HCT116 (cell line): ENCODE results near the gene IL17C. TPM values are rescaled to one million over a fixed set of nuclear protein-coding genes. Genes with fewer than 3 reads are reported as not detected.

Experiments
- ATAC-seq: fragments of 200-7000 bp; cut with Tn5 transposase; 2 replicates; pipeline ENCODE4 v1.9.1; 2020; ENCODE audit warnings: mild to moderate bottlenecking, moderate library complexity
- BruUV-seq: library from RNA; stranded (reverse); fragments of 400-500 nt; replicated peaks from 2 replicates; lab custom pipeline; 2021; lab: Mats Ljungman, UMichigan
- CTCF ChIA-PET: fragments of 300-600 bp; sonication (Branson Sonifier 250); formaldehyde crosslinking; loops from one replicate; lab custom pipeline; 2021; ENCODE audit warnings: antibody characterized with exemption; lab: Charles Lee
- POLR2A ChIA-PET: fragments of 300-600, 350-600 bp; sonication (Branson Sonifier 250); formaldehyde crosslinking; loops from one replicate; lab custom pipeline; 2021; ENCODE audit warnings: antibody characterized with exemption; lab: Charles Lee
- RAD21 ChIA-PET, 2 experiments: fragments of 300-600 bp; sonication (Branson Sonifier 250); formaldehyde crosslinking; loops; one replicate each; lab custom pipeline; 2023; ENCODE audit warnings: low total read pairs in 2 of 2; ENCODE audit not compliant: uncharacterized antibody in 2 of 2, unreplicated experiment in 2 of 2, low non-redundant PET in 1 of 2; lab: Charles Lee
- DNase-seq: peaks from one replicate; pipeline ENCODE4 v3.0.0-alpha.2; 2010; ENCODE audit warnings: low read depth, low spot score
- H2AFZ ChIP-seq: fragments of 200-600 bp; shearing (Covaris generic), sonication (generic); 2 replicates; pipeline ENCODE4 v1.6.1; 2017; ENCODE audit warnings: low read depth, mixed run types, mixed read lengths, antibody characterized with exemption, low read length; ENCODE audit not compliant: poor library complexity, severe bottlenecking
- H3K27ac ChIP-seq: 2 replicates; pipeline ENCODE4 v1.5.1; 2012; ENCODE audit warnings: low read depth, low read length
- H3K27me3 ChIP-seq: fragments of 200-600 bp; sonication (generic); 2 replicates; pipeline ENCODE4 v1.6.1; 2016; ENCODE audit warnings: mixed run types, low read length, mixed read lengths; ENCODE audit not compliant: insufficient read depth
- H3K36me3 ChIP-seq, 2 experiments: fragments of 200-500 bp in 1 of 2; fragments of 200-600 bp in 1 of 2; sonication (Bioruptor generic) in 1 of 2; sonication (generic) in 1 of 2; 2 replicates each; pipeline versions ENCODE4 v1.5.1 to v1.6.1; 2014 to 2016; ENCODE audit warnings: low read length in 2 of 2, inconsistent platforms in 1 of 2, mixed read lengths in 1 of 2, mixed run types in 1 of 2; ENCODE audit not compliant: insufficient read depth in 2 of 2, control insufficient read depth in 1 of 2
- H3K4me1 ChIP-seq, 2 experiments: fragments of 200-600 bp in 1 of 2; sonication (generic) in 1 of 2; 2 replicates each; pipeline versions ENCODE4 v1.5.1 to v1.6.1; 2012 to 2017; ENCODE audit warnings: low read length in 2 of 2, inconsistent platforms in 1 of 2, mild to moderate bottlenecking in 1 of 2, mixed read lengths in 1 of 2, mixed run types in 1 of 2, moderate library complexity in 1 of 2; ENCODE audit not compliant: insufficient read depth in 2 of 2, control insufficient read depth in 1 of 2
- H3K4me2 ChIP-seq: fragments of 200-600 bp; sonication (generic); 2 replicates; pipeline ENCODE4 v1.6.1; 2017; ENCODE audit warnings: mixed run types, low read length, mixed read lengths
- H3K4me3 ChIP-seq, 2 experiments: fragments of 200-600 bp in 1 of 2; sonication (generic) in 1 of 2; replicated peaks in 1 of 2; 2 replicates each; pipeline ENCODE4 v1.5.1; 2011 to 2016; ENCODE audit warnings: low read length in 2 of 2, control low read depth in 1 of 2, low read depth in 1 of 2, mild to moderate bottlenecking in 1 of 2, mixed read lengths in 1 of 2, mixed run types in 1 of 2
- H3K79me2 ChIP-seq: fragments of 200-600 bp; sonication (generic); 2 replicates; pipeline ENCODE4 v1.6.1; 2017; ENCODE audit warnings: mild to moderate bottlenecking, mixed run types, low read length, moderate library complexity, mixed read lengths; ENCODE audit not compliant: insufficient read depth
- H3K9ac ChIP-seq: fragments of 200-600 bp; sonication (generic); 2 replicates; pipeline ENCODE4 v1.6.1; 2016; ENCODE audit warnings: low read length, mixed read lengths
- H3K9me2 ChIP-seq: fragments of 200-600 bp; sonication (generic), shearing (Covaris generic); 2 replicates; pipeline ENCODE4 v1.6.1; 2017; ENCODE audit warnings: mixed run types, mild to moderate bottlenecking, moderate library complexity; ENCODE audit not compliant: insufficient read depth
- H3K9me3 ChIP-seq, 2 experiments: fragments of 200-500 bp in 1 of 2; fragments of 200-600 bp in 1 of 2; sonication (Bioruptor generic) in 1 of 2; sonication (generic) in 1 of 2; 2 replicates each; pipeline ENCODE4 v1.6.1; 2014 to 2017; ENCODE audit warnings: low read length in 2 of 2, mixed read lengths in 2 of 2, inconsistent platforms in 1 of 2, low read depth in 1 of 2, mild to moderate bottlenecking in 1 of 2, mixed run types in 1 of 2, moderate library complexity in 1 of 2; ENCODE audit not compliant: control insufficient read depth in 1 of 2, insufficient read depth in 1 of 2
- H4K20me1 ChIP-seq: fragments of 200-600 bp; sonication (generic), shearing (Covaris generic); 2 replicates; pipeline ENCODE4 v1.6.1; 2017; ENCODE audit warnings: mixed run types, mild to moderate bottlenecking, moderate library complexity; ENCODE audit not compliant: insufficient read depth
- CBX3 ChIP-seq: IDR thresholded peaks from 2 replicates; pipeline ENCODE4 v1.6.1; 2012; ENCODE audit warnings: low read depth
- CEBPB ChIP-seq: IDR thresholded peaks from 2 replicates; pipeline ENCODE4 v1.6.1; 2012; ENCODE audit warnings: low read depth
- EZH2 ChIP-seq: fragments of 200-600 bp; sonication (generic); IDR thresholded peaks from 2 replicates; pipeline ENCODE4 v1.6.1; 2017; ENCODE audit warnings: antibody characterized with exemption, mixed run types
- EZH2phosphoT487 ChIP-seq: fragments of 200-600 bp; IDR thresholded peaks from 2 replicates; pipeline ENCODE4 v1.6.1; 2018; ENCODE audit warnings: antibody characterized with exemption, borderline replicate concordance
- FOSL1 ChIP-seq: IDR thresholded peaks from 2 replicates; pipeline ENCODE4 v1.6.1; 2012; ENCODE audit warnings: low read depth
- JUND ChIP-seq: IDR thresholded peaks from 2 replicates; pipeline ENCODE4 v1.6.1; 2012
- MAX ChIP-seq: IDR thresholded peaks from 2 replicates; pipeline ENCODE4 v1.6.1; 2012
- POLR2A ChIP-seq: IDR thresholded peaks from 2 replicates; pipeline ENCODE4 v1.7.0; 2011; ENCODE audit warnings: borderline replicate concordance; ENCODE audit not compliant: insufficient read depth, insufficient read length; ENCODE audit errors: extremely low read depth
- POLR2AphosphoS5 ChIP-seq: IDR thresholded peaks from 2 replicates; pipeline ENCODE4 v1.6.1; 2011; ENCODE audit warnings: mild to moderate bottlenecking, low read depth, low read length, moderate library complexity
- RAD21 ChIP-seq: IDR thresholded peaks from 2 replicates; pipeline ENCODE4 v1.6.1; 2012; ENCODE audit warnings: low read depth, mild to moderate bottlenecking
- REST ChIP-seq: IDR thresholded peaks from 2 replicates; pipeline ENCODE4 v1.6.1; 2012; ENCODE audit warnings: low read depth
- YY1 ChIP-seq: IDR thresholded peaks from 2 replicates; pipeline ENCODE4 v1.6.1; 2011; ENCODE audit warnings: low read length, low read depth, moderate library complexity, mild to moderate bottlenecking; ENCODE audit not compliant: insufficient replicate concordance; ENCODE audit errors: extremely low read depth
- ZNF274 ChIP-seq: fragments of 200-500 bp; sonication (Bioruptor generic); IDR thresholded peaks from 2 replicates; pipeline ENCODE4 v1.6.1; 2014; ENCODE audit warnings: mild to moderate bottlenecking, low read depth, low read length, inconsistent platforms
- intact Hi-C: fragments of 100-400 bp; cut with micrococcal nuclease; formaldehyde crosslinking; loops from 2 replicates; pipeline ENCODE4 v1.10.0; 2022
- total RNA-seq: library from RNA; stranded (reverse); gene quantifications from one replicate; pipeline ENCODE4 v1.2.1, GENCODE V29; 2021; ENCODE audit not compliant: unreplicated experiment

Gene IL17C
- total RNA-seq, 1 experiment from 2014 or later: not detected

GRCh38 chr16:88656291-88656980, 18.1 kb downstream of the IL17C start:
- Histone ChIP-seq H3K36me3 (peaks cover 4 to 6% of the 10 kb centered on the region in 2 experiments; a peak in 2 of 4 replicates), H3K9me3 (no peaks in the 10 kb centered on the region), H2AFZ (no peak overlapping the region), H3K4me2 (no peak overlapping the region), H3K27ac (no peak overlapping the region), H3K79me2 (peaks cover 18% of the 10 kb centered on the region), H3K9me2 (no peaks in the 10 kb centered on the region), H3K27me3 (no peaks in the 10 kb centered on the region), H3K4me1 (peaks cover 10% of the 10 kb centered on the region in 2 experiments), H4K20me1 (no peaks in the 10 kb centered on the region), H3K9ac (no peak overlapping the region), H3K4me3 (no peak overlapping the region)
- CTCF ChIA-PET: no interaction called here
- TF ChIP-seq CEBPB (no peak), RAD21 (no peak), EZH2phosphoT487 (no peak), CBX3 (no peak), EZH2 (no peak), MAX (no peak), POLR2AphosphoS5 (no peak), JUND (no peak), POLR2A (no peak), FOSL1 (no peak)
- DNase-seq (no peak), ATAC-seq (no peak)
- intact Hi-C loops: no loop called here
- RAD21 ChIA-PET: no interaction called here
- POLR2A ChIA-PET: no interaction called here
- BruUV-seq: no TSS peak

- Histone ChIP-seq H3K27me3 (no peaks in the 10 kb centered on the region), H3K4me3 (no peak overlapping the region)
- no peak for DNase-seq
- TF ChIP-seq RAD21: no peak
- TF ChIP-seq REST: no peak
- TF ChIP-seq ZNF274: no peak
- TF ChIP-seq POLR2A: no peak
- no peak for TF ChIP-seq JUND
- no peak for TF ChIP-seq YY1
- TF ChIP-seq, all 23 proteins: peak for 0
- Histone ChIP-seq H4K20me1 (no peaks in the 10 kb centered on the region), H3K4me1 (peaks cover under 1 to 7% of the 10 kb centered on the region in 2 experiments; a peak in 3 of 4 replicates), H3K9me3 (no peaks in the 10 kb centered on the region), H3K27ac (no peak overlapping the region), H2AFZ (no peak overlapping the region), H3K9me2 (no peaks in the 10 kb centered on the region), H3K36me3 (peaks cover 4 to 6% of the 10 kb centered on the region in 2 experiments; a peak in 2 of 4 replicates), H3K4me2 (no peak overlapping the region), H3K9ac (no peak overlapping the region), H3K79me2 (peaks cover 25% of the 10 kb centered on the region)
- intact Hi-C loops: no loop called here
- POLR2A ChIA-PET: no interaction called here
- RAD21 ChIA-PET: no interaction called here
- CTCF ChIA-PET: no interaction called here
- no peak for ATAC-seq
- no TSS peak for BruUV-seq
Measured at GRCh38 chr16:88657371-88657770, 19.0 kb downstream of the IL17C start.
